ENCODE data around the gene WFDC12.

- TF ChIP-seq CTCF (IDR thresholded peaks at IDR 0.05) (peak; percentile 8), EZH2 (IDR thresholded peaks at IDR 0.05) (no peak), EZH2phosphoT487 (IDR thresholded peaks at IDR 0.05) (no peak)
Observed at GRCh38 chr20:45100563-45101245, 23.6 kb downstream of the WFDC12 start, which contains the start of gene KCNS1.

All from neural progenitor cell (in vitro differentiated cells).